ENCODE results near the gene TIMP4.

The TIMP4 gene

GRCh38 chr3:12154151-12154550 lies 4.6 kb downstream of the TIMP4 start:
- H3K27ac ChIP-seq (ENCODE audit: low read length), result no peak overlapping the region
- H3K9me3 ChIP-seq (ENCODE audit: insufficient read depth, low read length, severe bottlenecking), result no peaks in the 10 kb centered on the region
- H3K4me2 ChIP-seq (ENCODE audit: insufficient read depth, low read length), result no peak overlapping the region
- no peak for TF ChIP-seq EZH2 (IDR thresholded peaks at IDR 0.05; ENCODE audit: borderline replicate concordance, low read depth, low read length, severe bottlenecking)
- TF ChIP-seq CTCF (IDR thresholded peaks at IDR 0.05; ENCODE audit: borderline replicate concordance, extremely low read depth, low read length, poor library complexity, severe bottlenecking), result no peak
- no peaks in the 10 kb centered on the region for H3K36me3 ChIP-seq (ENCODE audit: insufficient read depth, low read length)
- no peak overlapping the region for H2AFZ ChIP-seq (ENCODE audit: low read depth, low read length)
- no peaks in the 10 kb centered on the region for H3K27me3 ChIP-seq (ENCODE audit: insufficient read depth, low read length, poor library complexity)
- H3K4me1 ChIP-seq (ENCODE audit: insufficient read depth, low read length), result peaks cover 7% of the 10 kb centered on the region
- no peak overlapping the region for H3K4me3 ChIP-seq (ENCODE audit: low read depth in 1 of 2, low read length in 2 of 2)
- H3K9ac ChIP-seq (ENCODE audit: low read depth, low read length), result no peak overlapping the region
- no peaks in the 10 kb centered on the region for H4K20me1 ChIP-seq (ENCODE audit: insufficient read depth, low read length)
- no peak for ATAC-seq (ENCODE audit: insufficient read depth, low read depth)
- no peak for DNase-seq
- no peaks in the 10 kb centered on the region for H3K79me2 ChIP-seq (ENCODE audit: insufficient read depth, low read length)

GRCh38 chr3:12150112-12150511 lies 8.6 kb downstream of the TIMP4 start:
- ATAC-seq (ENCODE audit: insufficient read depth, low read depth), result no peak
- TF ChIP-seq EZH2 (IDR thresholded peaks at IDR 0.05; ENCODE audit: borderline replicate concordance, low read depth, low read length, severe bottlenecking) (no peak), CTCF (IDR thresholded peaks at IDR 0.05; ENCODE audit: borderline replicate concordance, extremely low read depth, low read length, poor library complexity, severe bottlenecking) (no peak)
- no peaks in the 10 kb centered on the region for H3K9me3 ChIP-seq (ENCODE audit: insufficient read depth, low read length, severe bottlenecking)
- DNase-seq, result no peak
- no peak overlapping the region for H3K4me2 ChIP-seq (ENCODE audit: insufficient read depth, low read length)
- H3K79me2 ChIP-seq (ENCODE audit: insufficient read depth, low read length), result no peaks in the 10 kb centered on the region
- no peaks in the 10 kb centered on the region for H3K36me3 ChIP-seq (ENCODE audit: insufficient read depth, low read length)
- H4K20me1 ChIP-seq (ENCODE audit: insufficient read depth, low read length), result no peaks in the 10 kb centered on the region
- H3K9ac ChIP-seq (ENCODE audit: low read depth, low read length), result no peak overlapping the region
- no peaks in the 10 kb centered on the region for H3K27me3 ChIP-seq (ENCODE audit: insufficient read depth, low read length, poor library complexity)
- no peak overlapping the region for H2AFZ ChIP-seq (ENCODE audit: low read depth, low read length)
- no peak overlapping the region for H3K27ac ChIP-seq (ENCODE audit: low read length)
- H3K4me3 ChIP-seq (ENCODE audit: low read depth in 1 of 2, low read length in 2 of 2), result no peak overlapping the region
- H3K4me1 ChIP-seq (ENCODE audit: insufficient read depth, low read length), result peaks cover 1% of the 10 kb centered on the region

- no peaks in the 10 kb centered on the region for H3K27me3 ChIP-seq (ENCODE audit: insufficient read depth, low read length, poor library complexity)
- H2AFZ ChIP-seq (ENCODE audit: low read depth, low read length), result no peak overlapping the region
- no peaks in the 10 kb centered on the region for H3K79me2 ChIP-seq (ENCODE audit: insufficient read depth, low read length)
- no peaks in the 10 kb centered on the region for H3K4me1 ChIP-seq (ENCODE audit: insufficient read depth, low read length)
- no peak overlapping the region for H3K4me3 ChIP-seq (ENCODE audit: low read depth in 1 of 2, low read length in 2 of 2)
- H3K9me3 ChIP-seq (ENCODE audit: insufficient read depth, low read length, severe bottlenecking), result no peaks in the 10 kb centered on the region
- H4K20me1 ChIP-seq (ENCODE audit: insufficient read depth, low read length), result no peaks in the 10 kb centered on the region
- no peaks in the 10 kb centered on the region for H3K36me3 ChIP-seq (ENCODE audit: insufficient read depth, low read length)
- no peak for ATAC-seq (ENCODE audit: insufficient read depth, low read depth)
- no peak overlapping the region for H3K9ac ChIP-seq (ENCODE audit: low read depth, low read length)
- no peak overlapping the region for H3K4me2 ChIP-seq (ENCODE audit: insufficient read depth, low read length)
- H3K27ac ChIP-seq (ENCODE audit: low read length), result no peak overlapping the region
- TF ChIP-seq EZH2 (IDR thresholded peaks at IDR 0.05; ENCODE audit: borderline replicate concordance, low read depth, low read length, severe bottlenecking), result no peak
- no peak for TF ChIP-seq CTCF (IDR thresholded peaks at IDR 0.05; ENCODE audit: borderline replicate concordance, extremely low read depth, low read length, poor library complexity, severe bottlenecking)
- DNase-seq, result no peak
Observed at GRCh38 chr3:12149029-12149428, 9.7 kb downstream of the TIMP4 start.

Data from DND-41 (cell line).